SK-N-SH (cell line): ENCODE data around the gene FSIP1. TPM values are rescaled to one million over a fixed set of nuclear protein-coding genes. Genes with fewer than 3 reads are reported as not detected.

Experiments
- CTCF ChIA-PET: fragments of 300-600, 350-600 bp; formaldehyde crosslinking; extraction: SDS; loops from one replicate; lab custom pipeline; 2021; lab: Yijun Ruan, JAX
- POLR2A ChIA-PET: fragments of 350-600 bp; sonication (Branson Sonifier 250); formaldehyde crosslinking; extraction: SDS; loops from one replicate; lab custom pipeline; 2020; ENCODE audit warnings: antibody characterized with exemption, inconsistent platforms; lab: Yijun Ruan, JAX
- DNase-seq: peaks from one replicate; pipeline ENCODE4 v3.0.0; 2012
- H2AFZ ChIP-seq: fragments of 200-600 bp; sonication (generic); 2 replicates; pipeline ENCODE4 v1.8.1; 2016; ENCODE audit warnings: antibody characterized with exemption, mild to moderate bottlenecking, low read depth
- H3F3A ChIP-seq: fragments of 200-600 bp; sonication (generic); replicated peaks from 2 replicates; pipeline ENCODE3; 2016; ENCODE audit warnings: antibody characterized with exemption, mild to moderate bottlenecking; ENCODE audit not compliant: insufficient read depth
- H3K27ac ChIP-seq, 2 experiments: fragments of 200-500 bp in 1 of 2; fragments of 200-600 bp in 1 of 2; sonication (Bioruptor generic) in 1 of 2; sonication (generic), shearing (Covaris generic) in 1 of 2; 2 replicates each; pipeline versions ENCODE4 v1.5.1 to v1.6.1; 2014 to 2016; ENCODE audit warnings: low read depth in 2 of 2, inconsistent platforms in 1 of 2, low read length in 1 of 2, mild to moderate bottlenecking in 1 of 2, mixed read lengths in 1 of 2
- H3K27me3 ChIP-seq: fragments of 200-600 bp; sonication (generic), shearing (Covaris generic); 2 replicates; pipeline ENCODE4 v1.6.1; 2016; ENCODE audit warnings: mixed run types; ENCODE audit not compliant: insufficient read depth
- H3K36me3 ChIP-seq, 2 experiments: fragments of 200-500 bp in 1 of 2; fragments of 200-600 bp in 1 of 2; sonication (Bioruptor generic) in 1 of 2; sonication (generic) in 1 of 2; replicated peaks in 1 of 2; 2 replicates each; pipeline versions ENCODE3 to v1.5.1; 2014 to 2016; ENCODE audit warnings: low read length in 1 of 2, mild to moderate bottlenecking in 1 of 2; ENCODE audit not compliant: insufficient read depth in 2 of 2, control insufficient read depth in 1 of 2
- H3K4me1 ChIP-seq, 2 experiments: fragments of 200-500 bp in 1 of 2; fragments of 200-600 bp in 1 of 2; sonication (Bioruptor generic) in 1 of 2; sonication (generic), shearing (Covaris generic) in 1 of 2; 2 replicates each; pipeline versions ENCODE4 v1.5.1 to v1.6.1; 2014 to 2016; ENCODE audit warnings: low read depth in 1 of 2, low read length in 1 of 2, mixed run types in 1 of 2; ENCODE audit not compliant: insufficient read depth in 2 of 2, control insufficient read depth in 1 of 2
- H3K4me2 ChIP-seq: fragments of 200-600 bp; sonication (generic), shearing (Covaris generic); 2 replicates; pipeline ENCODE4 v1.6.1; 2017; ENCODE audit warnings: mixed run types
- H3K4me3 ChIP-seq, 2 experiments: fragments of 200-500 bp in 1 of 2; fragments of 200-600 bp in 1 of 2; sonication (Bioruptor generic) in 1 of 2; sonication (generic), shearing (Covaris generic) in 1 of 2; 2 replicates each; pipeline versions ENCODE4 v1.5.1 to v1.8.1; 2014 to 2016; ENCODE audit warnings: low read depth in 2 of 2, inconsistent platforms in 1 of 2, low read length in 1 of 2, mild to moderate bottlenecking in 1 of 2, mixed read lengths in 1 of 2, moderate library complexity in 1 of 2
- H3K79me2 ChIP-seq: fragments of 200-600 bp; sonication (generic); 2 replicates; pipeline ENCODE4 v1.8.1; 2017; ENCODE audit warnings: mild to moderate bottlenecking; ENCODE audit not compliant: insufficient read depth
- H3K9ac ChIP-seq: fragments of 200-600 bp; sonication (generic); 2 replicates; pipeline ENCODE4 v1.6.1; 2017; ENCODE audit warnings: mixed run types
- H3K9me2 ChIP-seq: fragments of 200-600 bp; sonication (generic); 2 replicates; pipeline ENCODE4 v1.6.1; 2017; ENCODE audit warnings: mixed run types
- H3K9me3 ChIP-seq: fragments of 200-600 bp; sonication (generic); 2 replicates; pipeline ENCODE4 v1.6.1; 2017; ENCODE audit warnings: mixed run types, mild to moderate bottlenecking, moderate library complexity
- H4K20me1 ChIP-seq: fragments of 200-600 bp; sonication (generic); 2 replicates; pipeline ENCODE4 v1.6.1; 2017; ENCODE audit warnings: mild to moderate bottlenecking, mixed run types; ENCODE audit not compliant: insufficient read depth
- CHD2 ChIP-seq: fragments of 150-350 bp; IDR thresholded peaks from 2 replicates; pipeline ENCODE4 v1.6.1; 2018; ENCODE audit warnings: low read length; ENCODE audit not compliant: partially characterized antibody
- CTCF ChIP-seq: fragments of 200-600 bp; sonication (generic); IDR thresholded peaks from 2 replicates; pipeline ENCODE4 v1.6.1; 2017; ENCODE audit warnings: antibody characterized with exemption, mild to moderate bottlenecking, moderate library complexity
- ELF1 ChIP-seq: IDR thresholded peaks from 2 replicates; pipeline ENCODE4 v1.4.0; 2012
- EP300 ChIP-seq, 2 experiments: IDR thresholded peaks; 2 replicates each; pipeline versions ENCODE4 v1.4.0 to v1.6.1; 2012; ENCODE audit warnings: borderline replicate concordance in 1 of 2, low read depth in 1 of 2, low read length in 1 of 2
- FOXM1 ChIP-seq: IDR thresholded peaks from 2 replicates; pipeline ENCODE4 v1.4.0; 2012; ENCODE audit warnings: low read depth, mild to moderate bottlenecking
- JUND ChIP-seq: IDR thresholded peaks from 2 replicates; pipeline ENCODE4 v1.4.0; 2012
- MEF2A ChIP-seq: IDR thresholded peaks from 2 replicates; pipeline ENCODE4 v1.4.0; 2012; ENCODE audit warnings: low read depth, borderline replicate concordance
- NFIC ChIP-seq: IDR thresholded peaks from 2 replicates; pipeline ENCODE4 v1.4.0; 2012; ENCODE audit warnings: borderline replicate concordance
- SMC3 ChIP-seq: IDR thresholded peaks from 2 replicates; pipeline ENCODE4 v1.6.1; 2012; ENCODE audit warnings: low read depth, low read length, improper control_type of control experiment
- ZBTB33 ChIP-seq: IDR thresholded peaks from 2 replicates; pipeline ENCODE4 v1.4.0; 2012; ENCODE audit warnings: low read depth, borderline replicate concordance
- WGBS: methylation state at CpG from one replicate; pipeline ENCODE4 v1.1.6; 2017; ENCODE audit warnings: low lambda C conversion rate; 5-methylcytosine and 5-hydroxymethylcytosine counted together
- polyA plus RNA-seq, 3 experiments: library from polyadenylated mRNA; depleted of rRNA; stranded (reverse); fragments of >200 nt; gene quantifications; 2 replicates each; pipeline ENCODE4 v1.2.3, GENCODE V29; 2012
- TF ChIP-seq, protein P1 (sequence below): IDR thresholded peaks from 2 replicates; pipeline ENCODE4 v1.4.0; 2012; ENCODE audit warnings: low read depth
- TF ChIP-seq, protein P2 (sequence below): fragments of 150-350 bp; IDR thresholded peaks from 2 replicates; pipeline ENCODE4 v1.6.1; 2016; ENCODE audit warnings: mild to moderate bottlenecking, low read depth, low read length

The FSIP1 gene
- polyA plus RNA-seq, 1 of the 3 experiments (the other 2 are of a cell fraction) = 0.43 TPM

DNA sequence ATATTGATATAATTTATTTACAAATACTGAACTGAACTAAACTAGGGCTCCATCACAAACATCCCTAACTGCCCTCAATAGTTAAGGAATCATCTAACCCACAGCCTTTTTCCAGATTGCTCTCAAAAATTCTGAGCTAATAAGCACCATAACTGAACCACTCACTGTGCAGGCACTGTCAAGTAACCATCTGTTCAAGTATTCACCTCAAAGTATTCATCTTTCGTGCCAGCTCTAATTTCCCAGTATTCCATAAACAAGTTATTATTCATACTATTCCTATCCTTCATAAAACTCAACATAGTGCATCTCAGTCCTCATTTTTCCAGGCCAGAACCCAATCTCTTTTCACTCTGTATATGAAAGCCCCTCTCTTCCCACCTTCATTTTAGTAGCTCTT is 160.7 kb downstream of the FSIP1 start:
- no peak overlapping the region for H2AFZ ChIP-seq
- H3K9me2 ChIP-seq = no peaks in the 10 kb centered on the region
- H3K4me1 ChIP-seq = peaks cover 0 to 9% of the 10 kb centered on the region in 2 experiments; a peak in 2 of 4 replicates
- no peaks in the 10 kb centered on the region for H3K36me3 ChIP-seq
- no peak overlapping the region for H3K4me2 ChIP-seq
- CTCF ChIA-PET = interaction anchor here (0.8 to 3.0 kb wide), 4 partner anchors 13 to 914 kb away, joined by 3 to 9 read pairs (median 4); no protein-coding TSS in a partner anchor
- no peaks in the 10 kb centered on the region for H3F3A ChIP-seq
- no peaks in the 10 kb centered on the region for H3K9me3 ChIP-seq
- H3K27me3 ChIP-seq = no peaks in the 10 kb centered on the region
- no peaks in the 10 kb centered on the region for H4K20me1 ChIP-seq
- no peak overlapping the region for H3K9ac ChIP-seq
- DNase-seq = no peak
- H3K4me3 ChIP-seq = no peak overlapping the region
- no peaks in the 10 kb centered on the region for H3K79me2 ChIP-seq
- no peak overlapping the region for H3K27ac ChIP-seq
- 96% methylated on average over 1 of the region's 1 CpG for WGBS
- TF ChIP-seq SMC3 (no peak), NFIC (no peak), EP300 (IDR thresholded peaks at IDR 0.05; ENCODE audit: borderline replicate concordance in 1 of 2, low read depth in 1 of 2, low read length in 1 of 2) (no peak), ZBTB33 (no peak), FOXM1 (no peak)
- POLR2A ChIA-PET = no interaction called here

GRCh38 chr15:39621210-39621609 is 161.4 kb downstream of the FSIP1 start:
- Histone ChIP-seq H3K9me2 (no peaks in the 10 kb centered on the region), H3K4me3 (no peak overlapping the region), H3K27me3 (no peaks in the 10 kb centered on the region), H3K4me1 (peaks cover 0 to 9% of the 10 kb centered on the region in 2 experiments; a peak in 2 of 4 replicates), H4K20me1 (no peaks in the 10 kb centered on the region), H3K9me3 (no peaks in the 10 kb centered on the region), H3K36me3 (no peaks in the 10 kb centered on the region), H2AFZ (no peak overlapping the region), H3F3A (no peaks in the 10 kb centered on the region), H3K27ac (no peak overlapping the region), H3K79me2 (no peaks in the 10 kb centered on the region), H3K4me2 (no peak overlapping the region), H3K9ac (no peak overlapping the region)
- DNase-seq = no peak
- POLR2A ChIA-PET = no interaction called here
- 84% methylated on average over 1 of the region's 1 CpG for WGBS
- CTCF ChIA-PET = interaction anchor here (1.0 to 3.0 kb wide), 3 partner anchors 16 to 913 kb away, joined by 3 to 9 read pairs (median 3); no protein-coding TSS in a partner anchor
- TF ChIP-seq ELF1 (no peak), CHD2 (no peak), JUND (no peak), CTCF (no peak), MEF2A (no peak), SMC3 (no peak)
- TF ChIP-seq, protein P1, sequence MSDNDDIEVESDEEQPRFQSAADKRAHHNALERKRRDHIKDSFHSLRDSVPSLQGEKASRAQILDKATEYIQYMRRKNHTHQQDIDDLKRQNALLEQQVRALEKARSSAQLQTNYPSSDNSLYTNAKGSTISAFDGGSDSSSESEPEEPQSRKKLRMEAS = no peak
- TF ChIP-seq, protein P2, sequence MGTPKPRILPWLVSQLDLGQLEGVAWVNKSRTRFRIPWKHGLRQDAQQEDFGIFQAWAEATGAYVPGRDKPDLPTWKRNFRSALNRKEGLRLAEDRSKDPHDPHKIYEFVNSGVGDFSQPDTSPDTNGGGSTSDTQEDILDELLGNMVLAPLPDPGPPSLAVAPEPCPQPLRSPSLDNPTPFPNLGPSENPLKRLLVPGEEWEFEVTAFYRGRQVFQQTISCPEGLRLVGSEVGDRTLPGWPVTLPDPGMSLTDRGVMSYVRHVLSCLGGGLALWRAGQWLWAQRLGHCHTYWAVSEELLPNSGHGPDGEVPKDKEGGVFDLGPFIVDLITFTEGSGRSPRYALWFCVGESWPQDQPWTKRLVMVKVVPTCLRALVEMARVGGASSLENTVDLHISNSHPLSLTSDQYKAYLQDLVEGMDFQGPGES = no peak
